HepG2 (cell line): ENCODE data around the gene WDR37. TPM values are rescaled to one million over a fixed set of nuclear protein-coding genes. Genes with fewer than 3 reads are reported as not detected.

ENCODE experiments used
- EZH2 ChIP-seq: conservative IDR thresholded peaks from 2 replicates; pipeline ENCODE4 v1.6.1; 2012; ENCODE audit warnings: mild to moderate bottlenecking, low read depth, low read length, moderate library complexity
- FOXK1 ChIP-seq: sonication (generic); formaldehyde crosslinking; IDR thresholded peaks from 2 replicates; pipeline ENCODE4 v1.4.0; 2020; ENCODE audit warnings: low read depth, missing genetic modification reagents, borderline replicate concordance
- KLF6 ChIP-seq: IDR thresholded peaks from 2 replicates; pipeline ENCODE4 v1.8.0; 2016; ENCODE audit warnings: missing biosample characterization, missing genetic modification reagents
- NFYC ChIP-seq: IDR thresholded peaks from 2 replicates; pipeline ENCODE4 v1.6.1; 2016; ENCODE audit warnings: missing genetic modification reagents, missing compliant biosample characterization
- PAWR ChIP-seq: sonication (generic); formaldehyde crosslinking; IDR thresholded peaks from 2 replicates; pipeline ENCODE4 v1.4.0; 2020; ENCODE audit warnings: missing genetic modification reagents, mild to moderate bottlenecking, borderline replicate concordance
- SMAD3 ChIP-seq: sonication (generic); formaldehyde crosslinking; IDR thresholded peaks from 2 replicates; pipeline ENCODE4 v1.4.0; 2020; ENCODE audit warnings: missing genetic modification reagents
- ZMYM2 ChIP-seq: sonication (generic); formaldehyde crosslinking; IDR thresholded peaks from 2 replicates; pipeline ENCODE4 v1.8.0; 2022; ENCODE audit warnings: mild to moderate bottlenecking, missing genetic modification reagents
- ZNF510 ChIP-seq: sonication (generic); formaldehyde crosslinking; IDR thresholded peaks from 2 replicates; pipeline ENCODE4 v1.4.0; 2020; ENCODE audit warnings: low read depth, mild to moderate bottlenecking, missing genetic modification reagents
- ZNF780A ChIP-seq: sonication (generic); formaldehyde crosslinking; IDR thresholded peaks from 2 replicates; pipeline ENCODE4 v1.8.0; 2022; ENCODE audit warnings: mild to moderate bottlenecking, missing genetic modification reagents, moderate library complexity
- ZNF790 ChIP-seq: sonication (generic); formaldehyde crosslinking; IDR thresholded peaks from 2 replicates; pipeline ENCODE4 v1.8.0; 2022; ENCODE audit warnings: missing genetic modification reagents, mild to moderate bottlenecking, borderline replicate concordance
- polyA plus RNA-seq, 8 experiments: library from polyadenylated mRNA; depleted of rRNA in 3 of 8; stranded (reverse) in 7 of 8; unstranded in 1 of 8; fragments of >200 nt; fragmentation: Illumina TruSeq in 4 of 8; extraction: Trizol in 4 of 8; gene quantifications; 2 replicates each; pipeline versions ENCODE4 v1.2.1 to v1.2.3, GENCODE V29; 2011 to 2016; ENCODE audit warnings: low read depth in 4 of 8, missing spikeins in 1 of 8, mixed read lengths in 1 of 8; ENCODE audit not compliant: insufficient read depth in 1 of 8
- total RNA-seq, 5 experiments: library from RNA; depleted of rRNA; stranded (reverse); fragments of >200 nt; fragmentation: Illumina TruSeq; extraction: Trizol; gene quantifications; 2 replicates each; pipeline ENCODE4 v1.2.3, GENCODE V29; 2016; ENCODE audit warnings: low read depth in 1 of 5
- TF ChIP-seq, protein P1 (sequence below): sonication (generic); formaldehyde crosslinking; conservative IDR thresholded peaks from 2 replicates; pipeline ENCODE4 v1.8.1; 2023; ENCODE audit warnings: missing genetic modification reagents
- TF ChIP-seq, protein P2 (sequence below): sonication (generic); formaldehyde crosslinking; conservative IDR thresholded peaks from 2 replicates; pipeline ENCODE4 v1.4.0; 2020; ENCODE audit warnings: missing genetic modification reagents
- TF ChIP-seq, protein P3 (sequence below): sonication (generic); formaldehyde crosslinking; IDR thresholded peaks from 2 replicates; pipeline ENCODE4 v1.4.0; 2020; ENCODE audit warnings: missing genetic modification reagents
- TF ChIP-seq, protein P4 (sequence below), 2 experiments: sonication (generic) in 1 of 2; formaldehyde crosslinking in 1 of 2; IDR thresholded peaks; 2 replicates each; pipeline versions ENCODE4 v1.6.1 to v1.9.0; 2014 to 2022; ENCODE audit warnings: antibody characterized with exemption in 1 of 2, borderline replicate concordance in 1 of 2, inconsistent platforms in 1 of 2, low read depth in 1 of 2, missing genetic modification reagents in 1 of 2
- TF ChIP-seq, protein P5 (sequence below): sonication (generic); formaldehyde crosslinking; IDR thresholded peaks from 2 replicates; pipeline ENCODE4 v1.4.0; 2020; ENCODE audit warnings: missing genetic modification reagents

WDR37 gene
- total and polyA plus RNA-seq, 2 of the 13 experiments (the other 11 are each of a cell fraction or from before 2014, with no cell fraction given) = 5.9 to 7.5 TPM

DNA sequence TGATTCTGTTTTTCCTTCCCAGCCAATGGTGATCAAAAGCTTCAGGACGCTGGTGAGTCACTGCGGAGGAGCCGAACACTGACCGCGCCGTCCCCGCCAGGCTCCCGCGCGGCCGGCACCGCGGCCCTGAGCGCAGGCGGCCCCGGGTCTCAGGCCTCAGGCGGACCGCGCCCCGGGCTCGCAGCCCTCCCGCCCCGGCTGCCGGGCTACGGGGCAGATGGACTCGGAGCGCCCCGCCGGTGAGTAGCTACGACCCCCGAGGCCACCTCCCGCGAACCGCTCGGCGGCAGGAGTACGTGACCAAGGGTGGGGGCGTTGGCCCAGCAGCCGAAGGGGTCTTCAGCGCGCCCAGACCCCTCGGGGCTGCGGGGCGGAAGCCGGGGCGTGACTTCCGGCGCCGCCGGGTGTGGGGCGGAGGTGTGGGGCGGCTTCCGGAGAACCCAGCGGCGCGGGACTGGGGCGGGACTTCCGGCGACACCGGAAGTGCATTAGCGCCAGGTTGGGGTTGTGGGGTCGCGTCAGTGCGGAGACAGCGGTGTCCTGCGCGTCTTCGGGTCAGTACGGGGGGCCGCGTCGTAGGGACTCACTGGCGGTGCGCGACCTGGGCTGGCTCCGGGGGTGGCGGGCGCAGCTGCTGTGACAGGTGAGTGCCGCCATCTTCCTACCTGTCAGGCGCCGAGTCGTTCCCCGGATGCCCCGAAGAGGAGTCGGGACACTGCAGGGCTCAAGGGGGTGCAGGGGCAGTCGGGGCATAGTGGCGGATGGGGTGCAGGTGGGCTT lies at the start of gene WDR37 (continued):
- TF ChIP-seq, protein P1, sequence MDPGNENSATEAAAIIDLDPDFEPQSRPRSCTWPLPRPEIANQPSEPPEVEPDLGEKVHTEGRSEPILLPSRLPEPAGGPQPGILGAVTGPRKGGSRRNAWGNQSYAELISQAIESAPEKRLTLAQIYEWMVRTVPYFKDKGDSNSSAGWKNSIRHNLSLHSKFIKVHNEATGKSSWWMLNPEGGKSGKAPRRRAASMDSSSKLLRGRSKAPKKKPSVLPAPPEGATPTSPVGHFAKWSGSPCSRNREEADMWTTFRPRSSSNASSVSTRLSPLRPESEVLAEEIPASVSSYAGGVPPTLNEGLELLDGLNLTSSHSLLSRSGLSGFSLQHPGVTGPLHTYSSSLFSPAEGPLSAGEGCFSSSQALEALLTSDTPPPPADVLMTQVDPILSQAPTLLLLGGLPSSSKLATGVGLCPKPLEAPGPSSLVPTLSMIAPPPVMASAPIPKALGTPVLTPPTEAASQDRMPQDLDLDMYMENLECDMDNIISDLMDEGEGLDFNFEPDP (CRISPR knock-in tag) = no peak
- TF ChIP-seq PAWR (no peak), KLF6 (peak; percentile 77), ZMYM2 (no peak), NFYC (peak; percentile 30; the same call in 1 of the 2 replicates), ZNF510 (CRISPR knock-in tag) (0 out of 2 replicates have a peak, but pooled peaks have one; percentile 61), SMAD3 (CRISPR knock-in tag) (peak; percentile 33; the same call in 1 of the 2 replicates), FOXK1 (CRISPR knock-in tag) (peak; percentile 50; the same call in 1 of the 2 replicates), ZNF790 (0 out of 2 replicates have a peak, but pooled peaks have one; percentile 61), EZH2 (no peak), ZNF780A (peak; percentile 86)
- TF ChIP-seq, protein P2, sequence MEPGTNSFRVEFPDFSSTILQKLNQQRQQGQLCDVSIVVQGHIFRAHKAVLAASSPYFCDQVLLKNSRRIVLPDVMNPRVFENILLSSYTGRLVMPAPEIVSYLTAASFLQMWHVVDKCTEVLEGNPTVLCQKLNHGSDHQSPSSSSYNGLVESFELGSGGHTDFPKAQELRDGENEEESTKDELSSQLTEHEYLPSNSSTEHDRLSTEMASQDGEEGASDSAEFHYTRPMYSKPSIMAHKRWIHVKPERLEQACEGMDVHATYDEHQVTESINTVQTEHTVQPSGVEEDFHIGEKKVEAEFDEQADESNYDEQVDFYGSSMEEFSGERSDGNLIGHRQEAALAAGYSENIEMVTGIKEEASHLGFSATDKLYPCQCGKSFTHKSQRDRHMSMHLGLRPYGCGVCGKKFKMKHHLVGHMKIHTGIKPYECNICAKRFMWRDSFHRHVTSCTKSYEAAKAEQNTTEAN (CRISPR knock-in tag) = peak; percentile 48; the same call in 1 of the 2 replicates
- TF ChIP-seq, protein P3, sequence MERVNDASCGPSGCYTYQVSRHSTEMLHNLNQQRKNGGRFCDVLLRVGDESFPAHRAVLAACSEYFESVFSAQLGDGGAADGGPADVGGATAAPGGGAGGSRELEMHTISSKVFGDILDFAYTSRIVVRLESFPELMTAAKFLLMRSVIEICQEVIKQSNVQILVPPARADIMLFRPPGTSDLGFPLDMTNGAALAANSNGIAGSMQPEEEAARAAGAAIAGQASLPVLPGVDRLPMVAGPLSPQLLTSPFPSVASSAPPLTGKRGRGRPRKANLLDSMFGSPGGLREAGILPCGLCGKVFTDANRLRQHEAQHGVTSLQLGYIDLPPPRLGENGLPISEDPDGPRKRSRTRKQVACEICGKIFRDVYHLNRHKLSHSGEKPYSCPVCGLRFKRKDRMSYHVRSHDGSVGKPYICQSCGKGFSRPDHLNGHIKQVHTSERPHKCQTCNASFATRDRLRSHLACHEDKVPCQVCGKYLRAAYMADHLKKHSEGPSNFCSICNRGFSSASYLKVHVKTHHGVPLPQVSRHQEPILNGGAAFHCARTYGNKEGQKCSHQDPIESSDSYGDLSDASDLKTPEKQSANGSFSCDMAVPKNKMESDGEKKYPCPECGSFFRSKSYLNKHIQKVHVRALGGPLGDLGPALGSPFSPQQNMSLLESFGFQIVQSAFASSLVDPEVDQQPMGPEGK (CRISPR knock-in tag) = peak; percentile 73
- TF ChIP-seq, protein P4, sequence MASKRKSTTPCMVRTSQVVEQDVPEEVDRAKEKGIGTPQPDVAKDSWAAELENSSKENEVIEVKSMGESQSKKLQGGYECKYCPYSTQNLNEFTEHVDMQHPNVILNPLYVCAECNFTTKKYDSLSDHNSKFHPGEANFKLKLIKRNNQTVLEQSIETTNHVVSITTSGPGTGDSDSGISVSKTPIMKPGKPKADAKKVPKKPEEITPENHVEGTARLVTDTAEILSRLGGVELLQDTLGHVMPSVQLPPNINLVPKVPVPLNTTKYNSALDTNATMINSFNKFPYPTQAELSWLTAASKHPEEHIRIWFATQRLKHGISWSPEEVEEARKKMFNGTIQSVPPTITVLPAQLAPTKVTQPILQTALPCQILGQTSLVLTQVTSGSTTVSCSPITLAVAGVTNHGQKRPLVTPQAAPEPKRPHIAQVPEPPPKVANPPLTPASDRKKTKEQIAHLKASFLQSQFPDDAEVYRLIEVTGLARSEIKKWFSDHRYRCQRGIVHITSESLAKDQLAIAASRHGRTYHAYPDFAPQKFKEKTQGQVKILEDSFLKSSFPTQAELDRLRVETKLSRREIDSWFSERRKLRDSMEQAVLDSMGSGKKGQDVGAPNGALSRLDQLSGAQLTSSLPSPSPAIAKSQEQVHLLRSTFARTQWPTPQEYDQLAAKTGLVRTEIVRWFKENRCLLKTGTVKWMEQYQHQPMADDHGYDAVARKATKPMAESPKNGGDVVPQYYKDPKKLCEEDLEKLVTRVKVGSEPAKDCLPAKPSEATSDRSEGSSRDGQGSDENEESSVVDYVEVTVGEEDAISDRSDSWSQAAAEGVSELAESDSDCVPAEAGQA (IDR thresholded peaks at IDR 0.05; ENCODE audit: low read depth) = peak; percentile 67
- TF ChIP-seq, protein P4 (CRISPR knock-in tag; IDR thresholded peaks at IDR 0.05; ENCODE audit: borderline replicate concordance) = no peak
- TF ChIP-seq, protein P5, sequence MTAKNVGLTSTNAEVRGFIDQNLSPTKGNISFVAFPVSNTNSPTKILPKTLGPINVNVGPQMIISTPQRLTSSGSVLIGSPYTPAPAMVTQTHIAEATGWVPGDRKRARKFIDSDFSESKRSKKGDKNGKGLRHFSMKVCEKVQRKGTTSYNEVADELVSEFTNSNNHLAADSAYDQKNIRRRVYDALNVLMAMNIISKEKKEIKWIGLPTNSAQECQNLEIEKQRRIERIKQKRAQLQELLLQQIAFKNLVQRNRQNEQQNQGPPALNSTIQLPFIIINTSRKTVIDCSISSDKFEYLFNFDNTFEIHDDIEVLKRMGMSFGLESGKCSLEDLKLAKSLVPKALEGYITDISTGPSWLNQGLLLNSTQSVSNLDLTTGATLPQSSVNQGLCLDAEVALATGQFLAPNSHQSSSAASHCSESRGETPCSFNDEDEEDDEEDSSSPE = peak; percentile 51; the same call in 1 of the 2 replicates
